Fibroblast of skin of scalp (primary cell): ENCODE results near the gene OTUD1.

Source experiments
- DNase-seq: peaks from one replicate; pipeline ENCODE4 v3.0.0-alpha.2; 2013

OTUD1 gene

DNA sequence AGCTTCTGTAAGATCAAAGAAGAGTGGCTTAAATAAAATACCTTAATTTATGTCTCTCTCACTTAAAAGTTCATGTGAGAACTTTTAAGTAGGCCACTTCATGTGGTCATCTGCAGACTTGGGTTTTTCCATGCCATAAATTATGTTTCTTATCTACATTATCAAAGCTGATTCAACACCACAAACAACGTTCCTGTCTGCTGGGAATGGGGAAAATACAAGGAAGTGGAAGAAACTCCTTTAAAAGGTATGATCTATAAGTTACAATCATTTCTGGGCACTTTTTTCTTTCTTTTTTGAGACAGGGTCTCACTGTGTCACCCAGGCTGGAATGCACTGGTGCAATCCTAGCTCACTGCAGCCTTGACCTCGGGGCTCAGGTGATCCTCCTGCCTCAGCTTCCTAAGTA lies 16.9 kb upstream of the OTUD1 start:
- DNase-seq: no peak

- DNase-seq: no peak
Measured at GRCh38 chr10:23432166-23432565, 6.7 kb upstream of the OTUD1 start.

DNA sequence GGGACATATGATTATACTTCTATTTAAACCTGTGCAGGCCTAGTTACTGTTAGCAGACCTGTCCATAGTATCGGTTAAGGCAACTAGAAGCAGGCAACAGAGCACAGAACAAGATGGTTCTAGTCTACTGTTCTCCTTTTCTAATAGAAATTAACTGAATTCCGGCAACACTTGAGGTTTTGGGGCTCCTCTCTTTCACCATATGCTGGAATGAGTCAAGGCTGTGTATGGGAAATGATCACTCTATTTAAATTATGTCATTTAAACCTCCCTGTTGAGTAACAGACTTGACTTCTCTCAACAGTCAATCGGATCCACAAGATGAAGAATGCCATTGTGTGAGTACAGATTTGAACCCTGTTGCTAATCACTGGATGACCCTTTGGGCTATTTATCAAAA lies 6.2 kb upstream of the OTUD1 start:
- DNase-seq: no peak

- no peak for DNase-seq
Measured at GRCh38 chr10:23433701-23434100, 5.2 kb upstream of the OTUD1 start.

DNA sequence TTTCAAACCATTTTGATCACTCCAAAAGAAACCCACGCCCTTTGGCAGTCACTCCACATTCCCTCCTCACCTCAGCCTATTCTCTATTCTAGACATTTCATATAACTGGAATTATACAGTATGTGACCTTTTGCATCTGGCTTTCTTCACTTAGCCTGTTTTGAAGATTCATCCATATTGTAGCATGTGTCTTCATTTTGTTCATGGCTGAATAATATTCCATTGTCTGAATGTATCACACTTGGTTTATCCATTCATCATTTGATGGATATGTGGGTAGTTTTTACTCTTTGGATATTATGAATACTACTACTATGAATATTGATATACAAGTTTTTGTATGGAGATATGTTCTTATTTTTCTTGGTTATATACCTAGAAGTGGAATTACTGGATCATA lies 3.5 kb upstream of the OTUD1 start:
- no peak for DNase-seq

GRCh38 chr10:23436983-23437382 lies 1.9 kb upstream of the OTUD1 start:
- DNase-seq: no peak

DNA sequence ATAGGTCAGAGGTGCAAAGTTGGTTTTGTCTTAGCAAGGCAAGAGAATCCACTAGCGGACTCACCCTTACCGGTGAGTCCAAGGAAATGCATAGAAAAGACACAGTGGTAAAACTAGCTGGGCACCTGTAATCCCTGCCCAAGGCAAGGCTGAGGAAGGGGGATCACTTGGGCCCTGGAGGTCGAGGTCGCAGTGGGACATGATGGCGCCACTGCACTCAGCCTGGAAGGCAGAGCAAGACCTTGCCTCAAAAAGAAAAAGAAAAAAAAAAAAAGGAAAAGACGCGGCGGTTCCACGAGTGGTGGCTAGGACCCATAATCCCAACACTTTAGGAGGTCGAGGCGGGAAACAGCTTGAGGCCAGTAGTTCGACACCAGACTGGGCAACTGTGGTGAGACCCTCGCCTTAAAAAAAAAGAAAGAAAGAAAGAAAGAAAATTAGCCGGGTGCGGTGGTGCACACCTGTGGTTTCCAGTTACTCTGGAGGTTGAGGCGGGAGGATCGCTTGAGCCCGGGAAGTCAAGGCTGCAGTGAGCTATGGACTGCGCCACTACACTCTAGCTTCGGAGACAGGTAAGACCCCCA lies 820 bp upstream of the OTUD1 start:
- DNase-seq: no peak

DNA sequence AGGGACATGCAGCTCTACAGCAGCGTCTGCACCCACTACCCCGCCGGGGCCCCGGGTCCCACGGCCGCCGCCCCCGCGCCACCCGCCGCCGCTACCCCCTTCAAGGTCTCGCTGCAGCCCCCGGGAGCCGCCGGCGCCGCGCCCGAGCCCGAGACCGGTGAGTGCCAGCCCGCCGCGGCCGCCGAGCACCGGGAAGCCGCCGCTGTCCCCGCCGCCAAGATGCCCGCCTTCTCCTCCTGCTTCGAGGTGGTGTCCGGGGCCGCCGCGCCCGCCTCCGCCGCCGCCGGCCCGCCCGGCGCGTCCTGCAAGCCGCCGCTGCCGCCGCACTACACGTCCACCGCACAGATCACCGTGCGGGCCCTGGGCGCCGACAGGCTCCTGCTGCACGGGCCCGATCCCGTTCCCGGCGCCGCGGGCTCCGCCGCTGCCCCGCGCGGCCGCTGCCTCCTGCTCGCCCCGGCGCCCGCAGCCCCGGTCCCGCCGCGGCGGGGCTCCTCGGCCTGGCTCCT lies 631 bp downstream of the OTUD1 start:
- peak; percentile 16 for DNase-seq

DNA sequence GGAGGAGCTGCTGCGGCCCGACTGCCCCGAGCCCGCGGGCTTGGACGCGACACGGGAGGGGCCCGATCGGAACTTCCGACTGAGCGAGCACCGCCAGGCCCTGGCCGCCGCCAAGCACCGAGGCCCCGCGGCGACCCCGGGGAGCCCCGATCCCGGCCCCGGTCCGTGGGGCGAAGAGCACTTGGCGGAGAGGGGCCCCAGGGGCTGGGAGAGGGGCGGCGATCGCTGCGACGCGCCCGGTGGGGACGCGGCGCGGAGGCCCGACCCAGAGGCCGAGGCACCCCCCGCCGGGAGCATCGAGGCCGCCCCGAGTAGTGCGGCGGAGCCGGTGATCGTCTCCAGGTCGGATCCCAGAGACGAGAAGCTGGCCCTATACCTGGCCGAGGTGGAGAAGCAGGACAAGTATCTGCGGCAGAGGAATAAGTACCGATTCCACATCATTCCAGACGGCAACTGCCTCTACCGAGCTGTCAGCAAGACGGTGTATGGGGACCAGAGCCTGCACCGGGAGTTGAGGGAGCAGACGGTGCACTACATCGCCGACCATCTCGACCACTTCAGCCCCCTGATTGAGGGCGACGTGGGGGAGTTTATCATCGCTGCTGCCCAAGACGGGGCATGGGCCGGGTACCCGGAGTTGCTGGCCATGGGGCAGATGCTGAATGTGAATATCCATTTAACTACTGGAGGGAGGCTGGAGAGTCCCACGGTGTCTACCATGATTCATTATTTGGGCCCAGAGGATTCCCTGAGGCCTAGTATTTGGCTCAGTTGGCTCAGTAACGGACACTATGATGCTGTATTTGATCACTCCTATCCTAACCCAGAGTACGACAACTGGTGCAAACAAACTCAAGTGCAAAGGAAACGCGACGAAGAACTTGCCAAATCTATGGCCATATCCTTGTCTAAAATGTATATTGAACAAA lies 1.4 kb downstream of the OTUD1 start:
- DNase-seq: peak; percentile 13

DNA sequence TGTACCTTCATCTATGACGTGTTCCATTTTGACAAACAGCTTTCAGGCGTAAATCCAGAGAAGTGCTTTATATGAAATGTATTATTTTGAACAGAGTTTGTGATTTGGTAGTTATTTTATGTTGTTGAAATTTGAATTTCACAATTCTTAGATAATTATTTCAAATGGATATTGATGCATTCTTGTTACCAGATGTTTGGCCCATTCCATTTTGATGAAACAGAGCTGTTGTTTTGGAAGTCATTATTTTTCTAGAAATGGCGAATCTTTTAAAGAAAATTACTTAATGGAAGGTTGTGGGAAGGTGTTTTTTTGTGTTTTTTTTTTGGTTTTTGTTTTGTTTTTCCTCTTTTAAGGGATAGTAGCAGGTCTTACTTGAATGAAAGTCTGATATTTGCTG lies 2.4 kb downstream of the OTUD1 start:
- DNase-seq: no peak

DNA sequence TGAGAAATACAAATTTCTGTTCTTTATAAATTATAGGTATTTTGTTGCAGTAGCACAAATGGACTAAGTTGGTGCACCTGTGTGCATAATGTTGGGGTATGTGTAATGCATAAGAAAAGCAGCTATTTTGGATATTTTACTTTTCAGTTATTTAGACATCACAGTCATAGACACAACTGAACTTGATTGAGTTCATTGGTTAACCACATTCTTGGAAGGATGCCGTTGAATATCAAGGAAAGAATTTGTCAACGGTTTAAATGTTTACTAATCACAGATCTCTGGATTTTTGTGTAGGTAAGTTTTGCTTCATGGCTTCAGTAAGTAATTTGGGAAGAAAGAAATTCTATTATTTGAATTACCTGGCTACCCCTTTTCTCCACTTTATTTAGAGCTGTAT lies 4.1 kb downstream of the OTUD1 start:
- peak; percentile 23 for DNase-seq

DNA sequence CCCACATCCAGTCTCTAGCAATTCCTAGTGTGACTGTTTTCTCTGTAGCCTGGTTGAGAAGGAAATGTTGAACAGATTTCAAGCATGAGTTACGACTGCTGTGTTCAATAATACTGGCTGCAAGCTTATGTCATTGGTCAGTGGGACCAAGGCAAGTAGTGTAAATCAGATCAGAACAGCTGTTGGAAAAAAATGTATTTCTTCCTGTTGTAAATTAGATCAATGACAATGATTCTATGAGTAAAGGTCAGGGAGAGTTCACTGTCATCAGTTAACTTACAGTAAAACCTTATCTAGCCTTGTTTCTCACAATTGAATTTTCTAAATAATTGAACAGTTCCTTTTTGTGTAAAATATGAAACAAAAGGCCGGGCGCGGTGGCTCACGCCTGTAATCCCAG lies 6.7 kb downstream of the OTUD1 start:
- no peak for DNase-seq

GRCh38 chr10:23448323-23448722 lies 9.4 kb downstream of the OTUD1 start:
- no peak for DNase-seq

DNA sequence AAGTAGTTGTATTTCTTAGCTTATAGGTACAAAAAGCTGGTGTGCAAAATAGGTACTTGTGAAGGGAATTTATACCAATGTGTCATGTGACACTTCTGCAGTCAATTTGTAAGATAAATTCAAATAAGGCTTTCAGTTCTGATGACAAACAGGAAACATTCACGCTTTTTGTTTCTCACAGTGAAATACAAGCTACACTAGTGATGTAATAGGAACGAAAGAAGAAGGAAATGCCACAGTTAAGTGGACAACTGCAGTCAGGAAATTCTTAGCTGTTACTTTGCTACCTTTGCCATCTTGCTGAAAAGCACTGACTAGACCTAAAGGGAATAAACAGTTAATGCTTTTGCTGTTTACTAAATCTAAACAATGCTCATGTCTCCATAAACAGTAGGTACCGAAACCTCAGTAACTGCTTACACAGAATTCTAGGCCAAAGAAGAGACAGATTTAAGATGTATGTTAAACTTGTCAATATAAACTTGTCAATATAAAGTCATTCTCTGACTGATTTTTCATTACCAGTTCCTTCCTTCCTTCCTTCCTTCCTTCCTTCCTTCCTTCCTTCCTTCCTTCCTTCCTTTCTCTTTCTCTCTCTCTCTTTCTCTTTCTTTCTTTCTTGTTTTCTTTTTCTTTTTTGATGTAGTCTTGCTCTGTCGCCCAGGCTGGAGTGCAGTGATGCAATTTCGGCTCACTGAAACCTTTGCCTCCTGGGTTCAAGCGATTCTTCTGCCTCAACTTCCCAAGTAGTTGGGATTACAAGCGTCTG lies 10.1 kb downstream of the OTUD1 start:
- DNase-seq: peak; percentile 24

GRCh38 chr10:23452033-23452655 lies 13.3 kb downstream of the OTUD1 start:
- no peak for DNase-seq

DNA sequence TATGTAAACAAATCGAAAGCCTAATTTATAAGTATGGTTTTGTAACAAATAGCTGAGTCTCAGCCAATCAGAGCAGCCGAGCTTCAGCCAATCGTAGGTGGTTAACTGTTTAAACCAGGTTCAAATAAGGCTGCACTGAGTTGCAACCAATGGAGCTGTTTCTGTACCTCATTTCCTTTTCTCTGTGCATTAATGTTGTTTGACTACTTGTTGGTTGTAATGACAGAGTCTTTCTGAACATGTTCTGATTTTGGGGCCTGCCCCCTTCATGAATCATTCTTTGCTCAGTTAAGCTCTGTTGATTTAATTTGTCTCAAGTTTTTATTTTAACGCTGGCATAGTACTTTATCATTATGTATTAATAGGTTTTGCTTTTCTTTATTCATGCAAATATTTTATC lies 14.6 kb downstream of the OTUD1 start:
- no peak for DNase-seq

DNA sequence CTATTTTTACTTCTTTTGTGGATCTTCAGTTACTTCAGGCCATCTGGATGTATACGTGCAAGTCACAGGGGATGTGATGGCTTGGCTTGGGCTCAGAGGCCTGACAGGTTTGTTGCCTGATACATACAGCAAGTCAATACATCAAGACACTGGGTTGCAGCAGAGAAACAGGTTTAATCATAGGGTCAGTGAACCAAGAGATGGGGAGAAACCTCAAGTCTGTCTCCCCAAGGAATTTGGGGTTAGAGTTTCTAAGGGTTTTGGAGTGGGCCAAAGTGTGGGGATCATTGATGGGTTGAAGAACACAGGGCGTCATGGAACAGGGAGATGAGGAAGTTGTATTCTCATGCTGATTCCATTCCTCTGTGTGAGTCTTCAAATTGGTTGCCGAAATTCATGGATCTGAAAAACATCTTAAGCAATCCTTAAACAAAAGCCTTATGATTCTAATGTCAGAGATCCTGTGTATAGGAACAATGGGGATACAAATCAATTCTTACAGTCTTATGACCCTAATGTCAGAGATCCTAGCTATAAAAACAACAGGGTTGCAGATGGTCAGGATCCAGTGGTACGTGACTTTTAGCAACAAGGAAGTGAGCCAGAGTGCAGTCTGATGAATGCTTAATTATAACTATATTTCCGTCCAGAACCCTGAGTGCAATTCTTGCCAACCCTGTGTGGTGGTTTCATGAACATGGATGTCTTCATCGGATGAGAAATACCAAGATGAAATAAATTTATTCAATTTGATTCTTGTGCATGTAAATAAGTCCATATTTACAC lies 18.9 kb downstream of the OTUD1 start:
- DNase-seq: no peak

DNA sequence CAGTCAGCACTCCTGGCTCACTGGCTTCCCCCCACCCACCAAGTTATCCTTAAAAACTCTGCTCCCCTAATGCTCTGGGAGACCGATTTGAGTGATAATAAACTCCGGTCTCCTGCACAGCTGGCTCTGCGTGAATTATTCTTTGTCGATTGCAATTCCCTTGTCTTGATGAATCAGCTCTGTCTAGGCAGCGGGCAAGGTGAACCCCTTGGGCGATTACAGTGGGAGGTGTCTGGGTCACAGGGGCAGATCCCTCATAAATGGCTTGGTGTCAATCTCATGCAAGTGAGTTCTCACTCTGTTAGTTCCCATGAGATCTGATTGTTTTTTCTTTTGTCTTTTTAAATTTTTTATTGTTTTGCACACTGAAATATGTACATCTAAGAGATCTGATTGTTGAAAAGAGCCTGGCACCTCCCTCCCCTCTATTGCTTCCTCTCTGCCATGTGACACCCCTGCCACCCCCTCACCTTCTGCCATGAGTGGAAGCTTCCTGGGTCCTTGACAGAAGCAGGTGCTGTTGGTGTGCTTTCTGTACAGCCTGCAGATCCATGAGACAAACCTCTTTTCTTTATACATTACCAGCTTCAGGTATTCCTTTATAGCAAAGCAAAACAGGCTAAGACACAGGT lies 20.5 kb downstream of the OTUD1 start:
- DNase-seq: no peak

GRCh38 chr10:23461557-23461956 lies 22.7 kb downstream of the OTUD1 start:
- no peak for DNase-seq

DNA sequence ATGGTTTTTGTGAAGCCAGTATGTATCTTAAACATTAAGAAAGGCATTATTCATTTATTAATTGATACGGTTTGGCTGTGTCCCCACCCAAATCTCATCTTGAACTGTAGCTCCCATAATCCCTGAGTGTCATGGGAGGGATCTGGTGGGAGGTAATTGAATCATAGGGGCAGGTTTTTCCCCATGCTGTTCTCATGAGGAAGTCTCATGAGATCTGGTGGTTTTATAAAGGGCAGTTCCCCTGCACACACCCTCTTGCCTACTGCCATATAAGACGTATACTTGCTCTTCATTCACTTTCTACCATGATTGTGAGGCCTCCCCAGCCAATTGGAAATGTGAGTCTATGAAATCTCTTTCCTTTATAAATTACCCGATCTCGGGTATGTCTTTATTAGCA lies 28.1 kb downstream of the OTUD1 start:
- no peak for DNase-seq

GRCh38 chr10:23467548-23467947 lies 28.7 kb downstream of the OTUD1 start:
- DNase-seq: no peak
